Stomach (tissue), 19 donors: ENCODE measurements around the gene PHYHD1. TPM values are rescaled to one million over a fixed set of nuclear protein-coding genes. Genes with fewer than 3 reads are reported as not detected.
A peak's percentile ranks its signal among the peaks of the same experiment; 100 is the strongest.

ENCODE experiments used
- DNase-seq, 2 donors: peaks; one replicate each; pipeline versions ENCODE4 v3.0.0 to v3.0.0-alpha.2; 2013 to 2019
- H3K27ac ChIP-seq, 5 donors: fragments of 200-600 bp in 4 of 5; sonication (generic) in 4 of 5; one replicate each; pipeline ENCODE4 v1.5.1; 2013 to 2019; ENCODE audit warnings: mild to moderate bottlenecking in 1 of 5, moderate library complexity in 1 of 5
- H3K27me3 ChIP-seq, 3 donors: fragments of 200-600 bp; sonication (generic); one replicate each; pipeline ENCODE4 v1.5.1; 2017 to 2019; ENCODE audit warnings: mixed run types in 1 of 3
- H3K36me3 ChIP-seq, 4 donors: fragments of 200-600 bp; sonication (generic); 1 replicate in 3 of 4; 2 replicates in 1 of 4; pipeline ENCODE4 v1.5.1; 2016 to 2019
- H3K4me1 ChIP-seq, 4 donors: fragments of 200-600 bp; sonication (generic); one replicate each; pipeline ENCODE4 v1.5.1; 2016 to 2019
- H3K4me3 ChIP-seq, 4 donors: fragments of 200-600 bp; sonication (generic) in 3 of 4; one replicate each; pipeline ENCODE4 v1.5.1; 2016 to 2019; ENCODE audit warnings: mild to moderate bottlenecking in 1 of 4
- H3K9me3 ChIP-seq, 4 donors: fragments of 200-600 bp; sonication (generic); one replicate each; pipeline ENCODE4 v1.5.1; 2016 to 2019
- CTCF ChIP-seq, 7 experiments: fragments of 450-650 bp in 4 of 7; fragments of 200-600 bp in 3 of 7; sonication (generic) in 3 of 7; IDR thresholded peaks; one replicate each; pipeline ENCODE4 v1.5.1; 2016 to 2019; ENCODE audit warnings: antibody characterized with exemption in 7 of 7, control low read depth in 2 of 7, mild to moderate bottlenecking in 1 of 7
- EP300 ChIP-seq: sonication (generic); formaldehyde crosslinking; IDR thresholded peaks from one replicate; pipeline ENCODE4 v1.6.1; 2017; ENCODE audit warnings: antibody characterized with exemption
- POLR2A ChIP-seq, 4 donors: fragments of 450-650 bp; IDR thresholded peaks; one replicate each; pipeline ENCODE4 v1.6.1; 2016; ENCODE audit warnings: antibody characterized with exemption in 4 of 4, control low read depth in 2 of 4, mild to moderate bottlenecking in 1 of 4, moderate library complexity in 1 of 4
- POLR2AphosphoS5 ChIP-seq, 3 donors: sonication (generic); formaldehyde crosslinking; IDR thresholded peaks; one replicate each; pipeline ENCODE4 v1.6.1; 2016; ENCODE audit warnings: antibody characterized with exemption in 3 of 3
- WGBS, 5 donors: extraction: QIAGEN DNeasy Blood & Tissue Kit in 3 of 5; methylation state at CpG; one replicate each; pipeline versions ENCODE4 v1.1.5 to v1.1.7; 2013 to 2018; 5-methylcytosine and 5-hydroxymethylcytosine counted together
- intact Hi-C: fragments of 100-400 bp; cut with DNase I; formaldehyde crosslinking; loops from one replicate; pipeline ENCODE4 v1.15.1; 2023; ENCODE audit warnings: low total_unique reads
- long read RNA-seq, 10 donors: transcript quantifications; one replicate each; lab custom pipeline, GENCODE V29; 2026
- polyA plus RNA-seq, 3 donors: library from polyadenylated mRNA; stranded (reverse); fragments of 200-250 nt; gene quantifications; one replicate each; pipeline ENCODE4 v1.2.3, GENCODE V29; 2013
- total RNA-seq, 5 donors: library from RNA; depleted of rRNA; stranded (reverse); fragments of >200 nt; gene quantifications; one replicate each; pipeline versions ENCODE4 v1.1.0 to v1.2.3, GENCODE V29; 2014 to 2016
- donor health status: healthy with polysubstance abuse.
- donor health status: Bipolar disorder and iron deficiency.
- donor health status: healthy.

The PHYHD1 gene
- total RNA-seq: 10 to 100 TPM in 4 of 5 donors, 1 to 10 TPM in 1; 1.4 to 37.3 (median 13.8) TPM
- 10 to 100 TPM; 43.9 to 55.8 (median 49.1) TPM for polyA plus RNA-seq
- long read RNA-seq, donor 1: 0 reads
- long read RNA-seq, donor 2: 0 reads
- long read RNA-seq, donor 3, partial matches to known transcripts: 5 of 5 reads
- long read RNA-seq, donor 3, other reads (novel, unspliced or antisense): 0 of 5 reads
- long read RNA-seq, donor 4: 0 reads
- long read RNA-seq, donor 5, partial matches to known transcripts: 0 of 1 reads
- long read RNA-seq, donor 5, other reads (novel, unspliced or antisense): 0 of 1 reads
- long read RNA-seq, donor 6, partial matches to known transcripts: 0 of 1 reads
- long read RNA-seq, donor 6, other reads (novel, unspliced or antisense): 0 of 1 reads
- long read RNA-seq, donor 7: 0 reads
- long read RNA-seq, donor 8, partial matches to known transcripts: 6 of 6 reads
- long read RNA-seq, donor 8, other reads (novel, unspliced or antisense): 0 of 6 reads
- long read RNA-seq, donor 9, partial matches to known transcripts: 0 of 1 reads
- long read RNA-seq, donor 9, other reads (novel, unspliced or antisense): 0 of 1 reads
- long read RNA-seq, donor 10: 0 reads

DNA sequence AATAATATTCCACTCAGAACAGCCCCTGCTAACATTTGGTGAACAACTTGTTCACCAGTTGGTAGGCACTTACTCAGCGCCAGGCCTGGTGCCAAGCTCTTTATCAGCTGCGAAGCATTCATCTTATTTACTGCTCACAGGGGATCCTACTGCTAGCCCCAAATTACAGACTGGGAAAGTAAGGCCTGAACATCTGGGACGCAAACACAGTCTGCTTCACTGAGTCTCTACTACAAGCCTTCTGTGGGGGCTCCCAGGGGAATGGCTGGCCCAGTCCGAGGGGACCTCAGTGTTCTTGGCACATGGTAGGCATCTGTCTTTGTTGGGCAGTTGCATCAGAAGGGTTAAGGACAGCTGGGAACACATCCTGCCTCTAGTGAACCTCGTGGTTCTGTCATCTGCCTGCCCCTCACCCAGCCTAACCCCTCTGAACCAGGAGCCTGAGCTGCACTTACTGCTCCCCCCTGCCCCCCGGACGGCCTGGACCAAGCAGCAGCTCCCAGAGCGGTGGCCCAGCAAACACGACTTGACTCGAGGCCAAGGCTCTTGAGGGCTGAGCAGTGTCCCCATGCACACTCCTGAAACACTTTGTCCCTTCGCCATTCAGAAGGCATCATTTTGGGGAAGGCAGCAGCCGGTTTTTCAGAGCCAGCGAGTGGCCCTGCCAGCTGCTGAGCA is at the start of gene PHYHD1:
Gene PHYHD1 (plus strand): TSS at position 602 of the 678 bp plus-strand sequence. CDS start 1,342 bp downstream, outside the sequence.
- Histone ChIP-seq H3K9me3 (no peaks in the 10 kb centered on the region), H3K36me3 (peaks cover 10 to 31% (median 20%) of the 10 kb centered on the region in 4 donors), H3K27me3 (no peaks in the 10 kb centered on the region), H3K4me1 (peaks cover 51 to 76% (median 64%) of the 10 kb centered on the region in 4 donors), H3K27ac (peak within 1 kb of the TSS; percentile 78 to 95 (median 90)), H3K4me3 (peak within 1 kb of the TSS; percentile 52 to 71 (median 58))
- peak in 1 of 2 donors; percentile 67 for DNase-seq
- no peak for TF ChIP-seq CTCF (IDR thresholded peaks at IDR 0.05)
- TF ChIP-seq POLR2A (IDR thresholded peaks at IDR 0.05): no peak
- TF ChIP-seq POLR2AphosphoS5 (IDR thresholded peaks at IDR 0.05): no peak
- no peak for TF ChIP-seq EP300
- 44 to 55% (median 50%) methylated on average over 6 to 13 of the region's 13 CpGs for WGBS, 5 donors
- intact Hi-C loops: no loop called here

DNA sequence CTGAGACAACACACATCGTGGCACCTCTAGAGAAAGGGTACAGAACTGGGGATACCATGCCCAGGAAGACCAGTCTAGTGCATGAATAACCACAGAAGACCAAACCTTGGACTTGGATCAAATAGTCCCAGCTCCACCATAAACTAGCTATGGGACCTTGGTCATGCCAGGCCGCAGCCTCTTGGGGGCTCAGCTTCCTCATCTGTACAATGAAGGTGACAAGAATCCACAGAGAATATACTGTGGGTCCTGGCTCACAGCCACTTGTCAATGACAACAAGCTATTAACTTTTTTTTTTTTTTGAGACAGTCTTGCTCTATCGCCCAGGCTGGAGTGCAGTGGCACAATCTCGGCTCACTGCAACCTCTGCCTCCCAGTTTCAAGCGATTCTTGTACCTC is 42.9 kb upstream of the PHYHD1 start:
- intact Hi-C loops: no loop called here
- peaks cover 21 to 44% (median 35%) of the 10 kb centered on the region in 4 donors for H3K4me1 ChIP-seq
- H3K36me3 ChIP-seq: no peaks in the 10 kb centered on the region
- WGBS, 5 donors: 71 to 90% (median 81%) methylated on average over 5 of the region's 5 CpGs
- no peaks in the 10 kb centered on the region for H3K9me3 ChIP-seq
- H3K27me3 ChIP-seq: no peaks in the 10 kb centered on the region
- no peak for DNase-seq
- TF ChIP-seq POLR2AphosphoS5 (IDR thresholded peaks at IDR 0.05) (no peak), POLR2A (IDR thresholded peaks at IDR 0.05) (no peak), EP300 (no peak), CTCF (IDR thresholded peaks at IDR 0.05) (no peak)
- no peak overlapping the region for H3K4me3 ChIP-seq
- H3K27ac ChIP-seq: peak overlapping the region in 1 of 5 donors; percentile 21

DNA sequence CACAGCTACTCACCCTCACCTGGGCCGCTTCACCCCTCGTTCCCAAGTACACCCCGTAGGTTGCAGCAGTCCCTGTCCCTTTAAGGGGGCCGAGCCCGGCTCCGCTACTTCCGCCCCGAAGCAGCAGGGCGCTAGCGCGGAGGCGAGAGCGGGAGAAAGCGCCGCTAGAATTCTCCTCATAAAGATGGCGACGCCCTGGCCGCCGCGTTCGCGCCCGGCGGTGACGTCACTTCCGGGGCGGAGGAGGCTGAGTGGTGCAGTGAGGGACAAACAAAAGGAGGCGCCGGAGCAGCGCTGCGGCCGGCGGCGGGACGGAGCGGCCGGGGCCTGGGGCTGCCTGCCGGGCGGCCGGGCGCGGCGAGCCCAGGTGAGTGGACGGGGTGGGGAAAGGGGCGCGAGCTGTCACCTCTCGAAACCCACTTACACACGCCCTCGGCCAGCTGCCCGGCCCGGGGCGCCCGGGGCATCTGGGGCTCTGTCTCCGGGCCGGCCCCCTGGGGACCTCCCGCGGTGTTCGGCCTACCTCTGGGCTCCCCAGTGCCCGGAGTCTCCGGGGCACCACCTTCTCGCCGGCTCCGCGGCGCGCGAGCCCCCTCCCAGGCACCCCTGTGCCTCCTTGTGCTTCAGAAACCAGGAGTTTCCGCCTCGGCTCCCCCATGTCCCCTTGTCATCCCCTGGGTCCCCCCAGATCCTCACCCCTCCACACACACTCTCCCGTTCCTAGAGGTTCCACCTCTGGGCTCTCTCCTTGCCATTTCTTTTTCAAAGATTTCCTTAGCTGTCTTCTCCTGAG is 38.7 kb upstream of the PHYHD1 start, which contains the start of the genes KYAT1 and LRRC8A:
Gene KYAT1 (minus strand): TSS at position 67 of the 793 bp plus-strand sequence. CDS start 36,545 bp downstream, outside the sequence.
Gene LRRC8A (plus strand): TSS at position 250 of the 793 bp plus-strand sequence. CDS start 25,032 bp downstream, outside the sequence.
- peak; percentile 98 to 99 for DNase-seq
- Histone ChIP-seq H3K36me3 (peaks cover 0 to 26% (median 21%) of the 10 kb centered on the region in 4 donors), H3K27me3 (no peaks in the 10 kb centered on the region), H3K9me3 (no peaks in the 10 kb centered on the region), H3K4me3 (peak within 1 kb of the TSS; percentile 89 to 99 (median 94)), H3K4me1 (peaks cover 51 to 77% (median 64%) of the 10 kb centered on the region in 4 donors), H3K27ac (peak within 1 kb of the TSS; percentile 96 to 99 (median 99))
- intact Hi-C loops: no loop called here
- WGBS, 5 donors: 0 to 2% (median 0%) methylated on average over 13 to 70 of the region's 70 CpGs
- TF ChIP-seq CTCF (IDR thresholded peaks at IDR 0.05) (peak in 1 of 7 experiments; percentile 20), POLR2A (IDR thresholded peaks at IDR 0.05) (peak in 1 of 4 donors; percentile 10), POLR2AphosphoS5 (IDR thresholded peaks at IDR 0.05) (peak; percentile 76 to 92 (median 84)), EP300 (no peak)
